GM12872 (cell line): ENCODE measurements around the gene KCNQ2.

Experiments
- TF ChIP-seq, protein P1 (sequence below): IDR thresholded peaks from 3 replicates; pipeline ENCODE4 v1.5.1; 2011; ENCODE audit warnings: low read depth, mild to moderate bottlenecking, low read length, moderate library complexity; ENCODE audit not compliant: insufficient read depth

The KCNQ2 gene

DNA sequence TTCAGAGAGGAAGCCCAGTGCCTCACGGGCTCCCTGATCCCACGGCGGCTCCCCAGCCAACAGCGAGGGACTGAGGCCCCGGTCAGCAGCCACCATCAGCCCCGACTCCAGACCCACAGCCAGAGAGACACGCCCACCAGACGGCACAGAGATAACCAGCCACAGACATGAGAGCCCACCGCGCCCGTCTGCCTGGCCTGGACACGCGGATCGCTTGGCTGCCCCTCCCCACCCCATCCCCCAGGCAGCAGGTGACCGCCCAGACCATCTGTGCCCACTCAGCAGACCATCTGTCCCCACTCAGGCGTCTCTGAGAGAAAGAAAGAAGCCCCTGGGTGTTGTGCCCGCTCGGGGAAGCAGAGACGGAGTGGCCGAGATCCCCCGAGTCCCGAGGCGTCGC lies 55.8 kb downstream of the KCNQ2 start:
- TF ChIP-seq, protein P1, sequence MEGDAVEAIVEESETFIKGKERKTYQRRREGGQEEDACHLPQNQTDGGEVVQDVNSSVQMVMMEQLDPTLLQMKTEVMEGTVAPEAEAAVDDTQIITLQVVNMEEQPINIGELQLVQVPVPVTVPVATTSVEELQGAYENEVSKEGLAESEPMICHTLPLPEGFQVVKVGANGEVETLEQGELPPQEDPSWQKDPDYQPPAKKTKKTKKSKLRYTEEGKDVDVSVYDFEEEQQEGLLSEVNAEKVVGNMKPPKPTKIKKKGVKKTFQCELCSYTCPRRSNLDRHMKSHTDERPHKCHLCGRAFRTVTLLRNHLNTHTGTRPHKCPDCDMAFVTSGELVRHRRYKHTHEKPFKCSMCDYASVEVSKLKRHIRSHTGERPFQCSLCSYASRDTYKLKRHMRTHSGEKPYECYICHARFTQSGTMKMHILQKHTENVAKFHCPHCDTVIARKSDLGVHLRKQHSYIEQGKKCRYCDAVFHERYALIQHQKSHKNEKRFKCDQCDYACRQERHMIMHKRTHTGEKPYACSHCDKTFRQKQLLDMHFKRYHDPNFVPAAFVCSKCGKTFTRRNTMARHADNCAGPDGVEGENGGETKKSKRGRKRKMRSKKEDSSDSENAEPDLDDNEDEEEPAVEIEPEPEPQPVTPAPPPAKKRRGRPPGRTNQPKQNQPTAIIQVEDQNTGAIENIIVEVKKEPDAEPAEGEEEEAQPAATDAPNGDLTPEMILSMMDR: no peak

DNA sequence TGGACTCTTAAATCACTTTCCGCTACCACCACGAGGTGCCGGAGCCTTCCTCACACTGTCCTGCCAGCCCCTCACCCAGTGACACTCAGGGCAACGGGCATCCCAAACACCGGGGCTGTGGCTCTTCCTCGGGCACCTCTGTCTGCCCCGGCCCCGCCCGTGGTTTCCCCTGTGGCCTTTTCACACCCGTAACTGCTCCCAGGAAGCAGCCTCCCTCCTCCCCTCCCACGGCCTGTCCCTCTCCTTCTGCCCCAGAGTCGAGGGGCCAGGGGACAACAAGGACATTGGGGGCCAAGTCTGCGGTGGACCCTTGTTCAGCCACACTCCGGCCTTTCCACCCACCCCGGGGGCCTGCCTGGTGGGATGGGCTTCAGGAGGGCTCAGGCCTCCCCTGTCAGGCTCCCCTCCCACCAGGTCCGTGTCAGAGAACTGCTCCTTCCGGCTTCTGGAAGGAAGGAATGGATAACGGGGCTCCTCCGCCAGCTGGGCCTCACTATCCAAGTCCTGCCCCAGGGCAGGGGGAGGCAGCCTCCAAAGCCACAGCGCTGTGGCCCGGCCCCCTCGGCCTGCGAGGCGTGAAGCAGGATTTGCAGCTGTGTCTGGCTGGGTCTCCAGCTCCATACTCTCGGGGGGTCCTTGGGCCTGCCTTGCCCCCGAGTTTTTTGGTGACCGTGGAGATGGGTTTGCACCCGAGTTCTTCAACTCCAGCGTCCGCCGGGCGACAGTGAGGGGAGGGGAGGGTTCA lies 56.6 kb downstream of the KCNQ2 start:
- TF ChIP-seq, protein P1: no peak

DNA sequence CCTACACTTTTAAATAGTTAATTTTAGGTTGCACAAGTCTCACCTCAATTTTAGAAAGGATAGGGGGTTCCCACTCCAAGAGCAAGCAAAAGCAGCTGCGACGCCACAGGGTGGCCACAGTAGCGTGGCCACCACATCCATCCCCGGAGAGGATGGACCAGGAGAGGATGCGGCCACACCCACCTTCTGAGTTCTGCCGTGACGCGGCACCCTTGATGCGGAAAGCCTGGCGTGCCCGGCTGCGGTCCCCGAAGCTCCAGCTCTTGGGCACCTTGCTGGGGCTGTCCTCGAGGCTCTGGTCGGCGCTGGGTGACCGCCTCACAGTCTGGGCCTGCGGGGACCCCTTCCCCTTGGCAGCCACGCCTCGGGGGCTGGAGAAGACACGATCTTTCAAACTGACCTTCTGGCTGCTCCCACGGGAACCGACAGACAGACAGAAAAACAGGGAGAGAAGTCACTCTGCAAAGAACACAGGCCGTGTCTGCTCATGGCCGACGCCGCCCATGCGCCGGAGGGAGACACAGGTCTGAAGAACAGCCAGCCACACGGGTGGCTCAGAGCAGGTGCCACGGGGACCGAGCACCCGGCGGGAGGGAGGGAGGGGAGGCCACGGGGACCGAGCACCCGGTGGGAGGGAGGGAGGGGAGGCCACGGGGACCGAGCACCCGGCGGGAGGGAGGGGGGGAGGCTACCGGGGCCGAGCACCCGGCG lies 57.6 kb downstream of the KCNQ2 start:
- TF ChIP-seq, protein P1: no peak

DNA sequence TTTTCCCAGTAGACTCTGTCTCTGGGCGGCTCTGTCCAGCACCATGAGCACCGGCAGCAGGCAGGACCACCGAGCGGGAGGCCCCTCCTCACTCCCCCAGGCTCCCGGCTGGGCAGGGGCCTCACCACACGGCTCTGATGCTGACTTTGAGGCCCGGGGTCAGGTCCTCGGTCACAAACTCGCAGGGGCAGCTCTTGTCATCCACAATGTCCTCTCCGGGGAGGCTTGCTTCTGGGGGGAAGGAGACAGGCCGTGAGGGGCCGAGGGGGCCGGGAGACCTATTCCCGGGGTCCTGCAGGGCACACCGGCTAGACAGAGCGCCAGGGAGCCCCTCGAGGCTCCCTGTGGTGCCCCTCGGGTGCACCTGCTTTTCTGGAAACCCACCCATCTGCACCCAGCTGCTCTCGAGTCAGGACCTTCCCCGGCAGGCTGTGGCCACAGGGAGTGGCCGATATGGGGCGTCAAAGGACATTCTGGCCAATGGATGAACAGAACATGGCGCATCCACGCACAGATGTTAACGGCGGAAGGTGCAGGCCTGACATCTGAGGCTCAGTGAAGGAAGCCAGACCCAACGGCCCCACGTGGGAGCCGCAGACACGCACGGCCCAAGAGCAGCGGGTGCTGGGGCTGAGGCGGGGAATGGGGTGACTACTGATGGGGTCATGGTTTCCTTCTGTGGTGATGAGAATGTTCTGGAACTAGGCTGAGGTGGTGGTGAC lies 58.3 kb downstream of the KCNQ2 start:
- TF ChIP-seq, protein P1: no peak

DNA sequence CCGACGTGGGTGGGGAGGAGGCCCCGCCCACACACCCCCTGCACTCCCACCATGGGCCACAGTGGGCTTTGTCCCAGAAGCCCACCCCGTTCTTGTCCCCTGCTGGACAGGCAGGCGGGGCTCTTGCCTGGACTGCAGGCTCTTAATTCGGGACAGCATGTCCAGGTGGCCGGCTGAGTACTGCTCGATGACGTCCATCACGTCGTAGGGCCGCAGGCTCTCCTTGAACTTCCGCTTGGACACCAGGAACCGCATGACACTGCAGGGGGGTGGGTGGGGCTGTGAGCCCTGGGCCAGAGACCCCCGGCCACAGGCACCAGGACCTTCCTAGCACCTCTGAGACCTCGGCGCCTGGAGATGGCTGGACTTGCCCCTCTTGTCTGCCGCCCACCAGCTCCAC lies 59.1 kb downstream of the KCNQ2 start:
- TF ChIP-seq, protein P1: no peak

DNA sequence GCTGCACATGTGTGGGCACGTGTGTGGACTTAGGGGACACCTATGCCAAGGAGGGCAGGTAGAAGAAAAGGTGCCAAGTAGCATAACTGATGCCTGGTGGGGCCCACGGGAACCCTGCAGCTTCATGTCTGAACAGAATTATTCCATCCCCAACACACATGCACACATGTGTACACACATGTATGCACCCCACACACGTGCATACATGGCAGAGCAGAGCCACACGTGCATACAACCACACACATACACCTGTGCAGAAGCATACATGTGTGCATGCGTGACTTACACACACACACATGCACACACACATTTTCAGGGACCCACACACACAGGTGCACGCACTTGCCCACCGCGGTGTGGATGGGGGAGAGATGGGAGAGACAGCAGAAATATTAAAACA lies 59.6 kb downstream of the KCNQ2 start:
- TF ChIP-seq, protein P1: no peak

DNA sequence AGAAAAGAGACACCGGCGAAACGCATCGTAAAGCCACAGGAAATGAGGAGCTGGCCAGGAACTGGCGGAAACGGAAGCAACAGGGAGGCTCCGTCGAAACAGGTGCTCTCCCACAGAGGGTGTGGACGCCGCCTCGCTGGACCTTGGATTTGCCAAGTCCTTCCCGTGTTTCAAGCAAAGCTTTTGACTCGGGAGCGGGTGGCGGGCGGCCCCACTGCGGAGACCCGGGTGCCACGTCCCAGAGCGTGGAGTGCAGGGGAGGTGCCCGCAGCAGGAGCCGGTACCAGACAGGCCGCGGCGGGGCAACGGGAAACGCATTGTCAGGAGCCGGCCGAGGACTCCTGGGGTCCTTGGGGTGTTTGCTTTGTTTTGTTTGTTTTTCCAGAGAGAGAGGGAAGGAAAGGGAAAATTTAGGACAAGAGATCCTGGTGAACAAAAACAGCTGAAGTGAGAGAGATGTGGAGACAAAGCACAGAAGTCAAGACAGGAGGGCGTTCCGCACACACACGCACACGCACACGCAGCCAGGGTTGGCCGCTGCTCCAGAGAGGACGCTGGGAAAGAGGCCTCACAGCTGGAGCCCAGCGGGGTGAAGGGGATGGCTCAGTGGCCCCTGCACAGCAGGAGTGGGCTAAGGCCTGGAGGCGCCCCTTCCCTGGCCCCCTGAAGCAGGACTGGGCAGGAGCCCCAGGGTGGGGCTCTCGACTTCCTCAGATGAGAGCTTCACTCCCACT lies 60.4 kb downstream of the KCNQ2 start:
- TF ChIP-seq, protein P1: no peak
